Neural crest cell (in vitro differentiated cells): Measurements from ENCODE around the gene IFITM5. TPM values are rescaled to one million over a fixed set of nuclear protein-coding genes. Genes with fewer than 3 reads are reported as not detected.

Experiments
- DNase-seq: peaks from one replicate; pipeline ENCODE4 v3.0.0; 2021; ENCODE audit warnings: low read depth, mixed read lengths, low spot score
- H3K27ac Mint-ChIP-seq: one replicate; pipeline ENCODE4 v1.8.0; 2021; ENCODE audit warnings: mild to moderate bottlenecking, mixed read lengths; ENCODE audit not compliant: unreplicated experiment
- H3K27me3 Mint-ChIP-seq: 2 replicates; pipeline ENCODE4 v1.8.0; 2021; ENCODE audit warnings: low read depth, mild to moderate bottlenecking, mixed read lengths
- H3K36me3 Mint-ChIP-seq: 2 replicates; pipeline ENCODE4 v1.8.0; 2021; ENCODE audit warnings: low read depth, mild to moderate bottlenecking, mixed read lengths
- H3K4me1 Mint-ChIP-seq: 2 replicates; pipeline ENCODE4 v1.8.0; 2021; ENCODE audit warnings: mixed read lengths
- H3K4me3 Mint-ChIP-seq: one replicate; pipeline ENCODE4 v1.8.0; 2021; ENCODE audit warnings: mild to moderate bottlenecking, mixed read lengths
- H3K9me3 Mint-ChIP-seq: 2 replicates; pipeline ENCODE4 v1.8.0; 2021; ENCODE audit warnings: mixed read lengths
- CTCF ChIP-seq: fragments of 200-600 bp; sonication (generic); conservative IDR thresholded peaks from 2 replicates; pipeline ENCODE4 v1.5.0; 2021; ENCODE audit warnings: antibody characterized with exemption, mild to moderate bottlenecking
- total RNA-seq: library from RNA; stranded (reverse); gene quantifications from 2 replicates; pipeline ENCODE4 v1.2.1, GENCODE V29; 2021

Gene IFITM5
- total RNA-seq, 1 donor from 2014 or later, result not detected

- peaks cover 4% of the 10 kb centered on the region for H3K4me1 Mint-ChIP-seq
- H3K27me3 Mint-ChIP-seq, result peaks cover 2% of the 10 kb centered on the region
- no peaks in the 10 kb centered on the region for H3K9me3 Mint-ChIP-seq
- no peak for TF ChIP-seq CTCF
- H3K4me3 Mint-ChIP-seq, result no peak overlapping the region
- H3K36me3 Mint-ChIP-seq, result peaks cover 10% of the 10 kb centered on the region
- no peak for DNase-seq
- H3K27ac Mint-ChIP-seq, result no peak overlapping the region
Observed at GRCh38 chr11:255176-255575, 44.1 kb downstream of the IFITM5 start.

GRCh38 chr11:253886-254270 lies 45.4 kb downstream of the IFITM5 start:
- no peak overlapping the region for H3K27ac Mint-ChIP-seq

GRCh38 chr11:253160-253885 lies 46.0 kb downstream of the IFITM5 start:
- Mint-ChIP-seq H3K9me3 (no peaks in the 10 kb centered on the region), H3K4me3 (no peak overlapping the region), H3K4me1 (peaks cover 4% of the 10 kb centered on the region), H3K27me3 (peaks cover 2% of the 10 kb centered on the region), H3K27ac (no peak overlapping the region), H3K36me3 (peaks cover 13% of the 10 kb centered on the region)
- TF ChIP-seq CTCF, result no peak
- DNase-seq, result no peak

More at GRCh38 chr11:253886-254270, 45.4 kb downstream of the IFITM5 start:
- Mint-ChIP-seq H3K36me3 (peaks cover 13% of the 10 kb centered on the region), H3K4me1 (peaks cover 4% of the 10 kb centered on the region), H3K4me3 (no peak overlapping the region), H3K27me3 (peaks cover 2% of the 10 kb centered on the region), H3K9me3 (no peaks in the 10 kb centered on the region)
- no peak for DNase-seq
- no peak for TF ChIP-seq CTCF

- peaks cover 4% of the 10 kb centered on the region for H3K4me1 Mint-ChIP-seq
- H3K27me3 Mint-ChIP-seq, result peaks cover 2% of the 10 kb centered on the region
- peaks cover 17% of the 10 kb centered on the region for H3K36me3 Mint-ChIP-seq
- no peak for TF ChIP-seq CTCF
- no peak overlapping the region for H3K4me3 Mint-ChIP-seq
- H3K27ac Mint-ChIP-seq, result no peak overlapping the region
- DNase-seq, result no peak
- no peaks in the 10 kb centered on the region for H3K9me3 Mint-ChIP-seq
Observed at GRCh38 chr11:252666-253065, 46.7 kb downstream of the IFITM5 start.

- no peak for TF ChIP-seq CTCF
- Mint-ChIP-seq H3K36me3 (peaks cover 20% of the 10 kb centered on the region), H3K4me1 (peaks cover 4% of the 10 kb centered on the region), H3K27ac (no peak overlapping the region), H3K9me3 (no peaks in the 10 kb centered on the region), H3K4me3 (no peak overlapping the region), H3K27me3 (peaks cover 2% of the 10 kb centered on the region)
- no peak for DNase-seq
Observed at GRCh38 chr11:251550-251949, 47.8 kb downstream of the IFITM5 start.
